ENCODE results near the gene DOP1B. TPM values are rescaled to one million over a fixed set of nuclear protein-coding genes. Genes with fewer than 3 reads are reported as not detected.
"Not testable (repeated sequence)": the region's sequence is repeated elsewhere in the genome, so short reads cannot be mapped to it uniquely, and the experiment has no call there.

The DOP1B gene
- total RNA-seq, 1 donor from 2014 or later: 13.5 TPM

DNA sequence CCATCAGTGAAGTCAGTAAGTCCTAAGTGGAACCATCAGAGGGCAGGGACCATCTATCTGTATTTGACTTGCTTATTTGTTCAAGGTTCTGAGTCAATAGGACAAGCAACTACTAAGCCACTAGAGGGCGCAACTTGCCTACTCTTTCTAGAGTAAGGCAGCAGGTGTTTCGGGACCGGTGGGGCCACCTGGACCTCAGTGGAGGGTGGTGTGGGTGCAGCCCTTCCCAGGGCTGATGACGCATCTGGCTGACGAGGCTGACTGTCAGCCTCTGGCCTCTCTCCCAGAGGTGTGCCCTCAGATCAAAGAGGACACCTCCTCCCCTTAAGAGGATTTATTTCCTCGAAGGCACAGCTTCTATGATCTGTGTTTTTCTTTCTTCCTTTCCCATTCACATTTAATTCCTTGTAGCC lies 15.1 kb upstream of the DOP1B start:
- intact Hi-C loops (cut with DNase I): no loop called here
- Histone ChIP-seq H3K4me3 (no peak overlapping the region), H3K27me3 (no peaks in the 10 kb centered on the region), H3K36me3 (peaks cover 0 to 8% of the 10 kb centered on the region in 2 donors), H3K27ac (peak overlapping the region; percentile 16), H3K4me1 (peaks cover 18% of the 10 kb centered on the region), H3K9me3 (no peaks in the 10 kb centered on the region)
- TF ChIP-seq POLR2AphosphoS5 (IDR thresholded peaks at IDR 0.05; ENCODE audit: insufficient read depth in 1 of 2, low read depth in 1 of 2) (peak; percentile 47 to 88), POLR2A (IDR thresholded peaks at IDR 0.05) (no peak)
- TF ChIP-seq, protein P1, sequence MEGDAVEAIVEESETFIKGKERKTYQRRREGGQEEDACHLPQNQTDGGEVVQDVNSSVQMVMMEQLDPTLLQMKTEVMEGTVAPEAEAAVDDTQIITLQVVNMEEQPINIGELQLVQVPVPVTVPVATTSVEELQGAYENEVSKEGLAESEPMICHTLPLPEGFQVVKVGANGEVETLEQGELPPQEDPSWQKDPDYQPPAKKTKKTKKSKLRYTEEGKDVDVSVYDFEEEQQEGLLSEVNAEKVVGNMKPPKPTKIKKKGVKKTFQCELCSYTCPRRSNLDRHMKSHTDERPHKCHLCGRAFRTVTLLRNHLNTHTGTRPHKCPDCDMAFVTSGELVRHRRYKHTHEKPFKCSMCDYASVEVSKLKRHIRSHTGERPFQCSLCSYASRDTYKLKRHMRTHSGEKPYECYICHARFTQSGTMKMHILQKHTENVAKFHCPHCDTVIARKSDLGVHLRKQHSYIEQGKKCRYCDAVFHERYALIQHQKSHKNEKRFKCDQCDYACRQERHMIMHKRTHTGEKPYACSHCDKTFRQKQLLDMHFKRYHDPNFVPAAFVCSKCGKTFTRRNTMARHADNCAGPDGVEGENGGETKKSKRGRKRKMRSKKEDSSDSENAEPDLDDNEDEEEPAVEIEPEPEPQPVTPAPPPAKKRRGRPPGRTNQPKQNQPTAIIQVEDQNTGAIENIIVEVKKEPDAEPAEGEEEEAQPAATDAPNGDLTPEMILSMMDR (IDR thresholded peaks at IDR 0.05): peak; percentile 65 to 80 (median 65)
- DNase-seq (ENCODE audit: extremely low spot score in 2 of 2): peak in 1 of 2 donors; percentile 89

- DNase-seq (ENCODE audit: extremely low spot score in 2 of 2); H3K36me3 ChIP-seq; H3K4me3 ChIP-seq; intact Hi-C loops (cut with DNase I); H3K9me3 ChIP-seq; H3K27me3 ChIP-seq; H3K4me1 ChIP-seq; H3K27ac ChIP-seq: not testable (repeated sequence)
These were observed 12.4 kb upstream of the DOP1B start for GRCh38 chr21:36144233-36144632.

GRCh38 chr21:36145259-36145658 lies 11.4 kb upstream of the DOP1B start:
- no peak overlapping the region for H3K4me3 ChIP-seq
- H3K4me1 ChIP-seq: peaks cover 11% of the 10 kb centered on the region
- no peak overlapping the region for H3K27ac ChIP-seq
- TF ChIP-seq POLR2AphosphoS5 (IDR thresholded peaks at IDR 0.05; ENCODE audit: insufficient read depth in 1 of 2, low read depth in 1 of 2) (no peak), POLR2A (IDR thresholded peaks at IDR 0.05) (no peak)
- TF ChIP-seq, protein P1 (IDR thresholded peaks at IDR 0.05): no peak
- H3K9me3 ChIP-seq: no peaks in the 10 kb centered on the region
- intact Hi-C loops (cut with DNase I): no loop called here
- H3K27me3 ChIP-seq: no peaks in the 10 kb centered on the region
- no peak for DNase-seq (ENCODE audit: extremely low spot score in 2 of 2)
- peaks cover 0 to 2% of the 10 kb centered on the region in 2 donors for H3K36me3 ChIP-seq

DNA sequence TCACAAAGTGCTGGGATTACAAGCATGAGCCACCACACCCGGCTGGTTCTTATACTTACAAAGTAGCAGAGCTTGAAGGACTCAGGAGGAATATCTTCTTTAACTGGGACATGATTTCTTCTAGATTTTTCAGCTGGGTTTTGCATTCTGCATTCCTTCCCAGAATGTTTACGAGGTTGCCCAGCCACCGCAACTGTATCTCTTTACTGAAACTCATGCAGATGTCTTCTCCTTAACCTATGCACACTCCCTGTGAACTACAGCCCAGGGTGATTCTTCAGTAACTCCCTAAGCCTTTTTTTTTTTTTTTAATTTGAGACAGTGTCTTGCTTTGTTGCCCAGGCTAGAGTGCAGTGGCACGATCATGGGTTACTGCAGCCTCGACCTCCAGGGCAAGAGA lies 8.7 kb upstream of the DOP1B start:
- no peaks in the 10 kb centered on the region for H3K9me3 ChIP-seq
- no peak for DNase-seq (ENCODE audit: extremely low spot score in 2 of 2)
- H3K27me3 ChIP-seq: no peaks in the 10 kb centered on the region
- TF ChIP-seq POLR2AphosphoS5 (IDR thresholded peaks at IDR 0.05; ENCODE audit: insufficient read depth in 1 of 2, low read depth in 1 of 2): no peak
- TF ChIP-seq, protein P1 (IDR thresholded peaks at IDR 0.05): no peak
- no peak for TF ChIP-seq POLR2A (IDR thresholded peaks at IDR 0.05)
- intact Hi-C loops (cut with DNase I): no loop called here
- no peak overlapping the region for H3K4me3 ChIP-seq
- H3K36me3 ChIP-seq: peaks cover 0 to 2% of the 10 kb centered on the region in 2 donors
- H3K4me1 ChIP-seq: peaks cover 13% of the 10 kb centered on the region
- H3K27ac ChIP-seq: no peak overlapping the region

DNA sequence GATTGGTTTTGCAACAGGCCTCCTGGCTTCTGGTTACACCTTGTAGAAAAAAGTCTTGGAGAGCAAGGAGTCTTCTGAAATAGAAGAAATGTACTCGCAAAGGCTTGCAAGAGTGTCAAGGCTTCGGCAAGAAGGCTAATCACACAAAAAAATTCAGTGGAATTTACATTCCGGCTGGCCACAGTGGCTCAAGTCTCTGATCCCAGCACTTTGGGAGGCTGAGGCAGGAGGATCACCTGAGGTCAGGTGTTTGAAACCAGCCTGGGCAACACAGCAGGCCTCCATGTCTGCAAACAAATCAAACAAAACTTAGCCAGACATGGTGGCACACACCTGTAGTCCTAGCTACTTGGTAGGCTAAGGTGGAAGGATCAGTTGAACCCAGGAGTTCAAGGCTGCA lies 7.7 kb upstream of the DOP1B start:
- no peak overlapping the region for H3K27ac ChIP-seq
- H3K4me3 ChIP-seq: no peak overlapping the region
- no peaks in the 10 kb centered on the region for H3K27me3 ChIP-seq
- no peak for DNase-seq (ENCODE audit: extremely low spot score in 2 of 2)
- intact Hi-C loops (cut with DNase I): no loop called here
- TF ChIP-seq, protein P1 (IDR thresholded peaks at IDR 0.05): no peak
- TF ChIP-seq POLR2A (IDR thresholded peaks at IDR 0.05): no peak
- TF ChIP-seq POLR2AphosphoS5 (IDR thresholded peaks at IDR 0.05; ENCODE audit: insufficient read depth in 1 of 2, low read depth in 1 of 2): no peak
- H3K9me3 ChIP-seq: no peaks in the 10 kb centered on the region
- peaks cover 0 to 2% of the 10 kb centered on the region in 2 donors for H3K36me3 ChIP-seq
- H3K4me1 ChIP-seq: peaks cover 13% of the 10 kb centered on the region
